ENCODE measurements around the gene ITGA11.
A peak's percentile ranks its signal among the peaks of the same experiment; 100 is the strongest.

Gene ITGA11

GRCh38 chr15:68389041-68389930 is 42.7 kb downstream of the ITGA11 start:
- DNase-seq (ENCODE audit: low spot score) = no peak

- no peak for DNase-seq (ENCODE audit: low spot score)
These were observed 44.4 kb downstream of the ITGA11 start for GRCh38 chr15:68387381-68388143.

GRCh38 chr15:68386587-68387288 is 45.2 kb downstream of the ITGA11 start:
- DNase-seq (ENCODE audit: low spot score) = no peak

DNA sequence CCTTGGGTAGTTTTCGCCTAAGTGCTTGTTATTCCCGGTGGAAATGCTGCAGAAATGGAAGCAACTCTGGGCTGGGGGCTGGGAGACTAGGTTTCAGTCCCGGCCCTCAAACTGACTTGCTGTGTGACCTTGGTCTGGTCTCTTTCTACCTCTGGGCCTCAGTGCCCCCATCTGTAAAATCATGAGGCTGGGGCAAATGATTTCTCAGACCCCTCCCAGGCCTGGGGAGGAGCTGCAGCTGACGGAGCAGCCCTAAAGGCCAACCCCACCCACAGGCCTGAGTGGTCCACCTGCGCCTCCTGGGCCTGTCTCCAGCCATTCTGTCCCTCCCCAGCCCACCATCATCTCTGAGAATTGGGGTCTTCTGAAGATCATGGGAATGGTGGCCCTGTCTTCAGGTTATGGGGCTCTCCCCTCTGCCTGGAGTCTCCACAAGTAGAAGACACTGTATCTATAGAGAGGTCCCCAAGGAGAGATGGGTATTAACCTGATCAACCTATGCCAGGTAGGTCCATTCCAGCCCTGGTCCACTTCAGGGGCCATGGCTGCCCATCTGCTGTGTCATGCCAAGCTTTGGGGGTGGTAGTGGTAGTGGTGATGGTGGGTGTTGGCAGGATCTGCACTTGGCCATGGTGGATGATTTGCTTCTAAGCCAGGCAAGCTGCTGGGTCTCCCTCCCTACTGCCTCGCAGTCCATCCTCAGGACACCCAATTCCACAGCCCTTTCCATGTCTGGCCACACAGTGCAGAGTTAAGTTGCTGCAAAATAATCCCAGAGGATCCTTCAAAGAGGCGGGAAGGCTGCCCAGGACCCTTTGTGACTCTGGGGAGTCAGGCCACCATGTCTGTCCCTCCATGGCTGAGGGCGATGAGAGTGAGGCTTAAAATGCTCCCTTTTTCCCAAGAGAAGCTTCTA is 46.0 kb downstream of the ITGA11 start:
- no peak for DNase-seq (ENCODE audit: low spot score)

DNA sequence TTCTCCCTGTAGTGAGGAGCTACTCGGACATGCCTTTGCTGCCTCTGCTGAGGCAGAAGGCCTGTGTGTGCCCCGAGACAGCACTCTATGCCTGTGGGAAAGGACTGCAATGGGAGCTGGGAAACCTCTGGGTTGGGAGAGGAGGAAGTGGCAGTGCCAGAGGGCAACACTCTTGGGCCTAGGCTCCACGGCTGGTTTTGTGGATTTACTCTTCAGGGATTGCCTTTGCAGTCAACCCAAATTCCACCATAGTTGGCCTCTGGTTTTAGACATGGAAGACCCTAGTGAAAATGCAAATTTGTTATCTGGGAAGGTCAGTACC is 46.8 kb downstream of the ITGA11 start:
- no peak for DNase-seq (ENCODE audit: low spot score)

- no peak for DNase-seq (ENCODE audit: low spot score)
These were observed 47.3 kb downstream of the ITGA11 start for GRCh38 chr15:68384451-68385239.

DNA sequence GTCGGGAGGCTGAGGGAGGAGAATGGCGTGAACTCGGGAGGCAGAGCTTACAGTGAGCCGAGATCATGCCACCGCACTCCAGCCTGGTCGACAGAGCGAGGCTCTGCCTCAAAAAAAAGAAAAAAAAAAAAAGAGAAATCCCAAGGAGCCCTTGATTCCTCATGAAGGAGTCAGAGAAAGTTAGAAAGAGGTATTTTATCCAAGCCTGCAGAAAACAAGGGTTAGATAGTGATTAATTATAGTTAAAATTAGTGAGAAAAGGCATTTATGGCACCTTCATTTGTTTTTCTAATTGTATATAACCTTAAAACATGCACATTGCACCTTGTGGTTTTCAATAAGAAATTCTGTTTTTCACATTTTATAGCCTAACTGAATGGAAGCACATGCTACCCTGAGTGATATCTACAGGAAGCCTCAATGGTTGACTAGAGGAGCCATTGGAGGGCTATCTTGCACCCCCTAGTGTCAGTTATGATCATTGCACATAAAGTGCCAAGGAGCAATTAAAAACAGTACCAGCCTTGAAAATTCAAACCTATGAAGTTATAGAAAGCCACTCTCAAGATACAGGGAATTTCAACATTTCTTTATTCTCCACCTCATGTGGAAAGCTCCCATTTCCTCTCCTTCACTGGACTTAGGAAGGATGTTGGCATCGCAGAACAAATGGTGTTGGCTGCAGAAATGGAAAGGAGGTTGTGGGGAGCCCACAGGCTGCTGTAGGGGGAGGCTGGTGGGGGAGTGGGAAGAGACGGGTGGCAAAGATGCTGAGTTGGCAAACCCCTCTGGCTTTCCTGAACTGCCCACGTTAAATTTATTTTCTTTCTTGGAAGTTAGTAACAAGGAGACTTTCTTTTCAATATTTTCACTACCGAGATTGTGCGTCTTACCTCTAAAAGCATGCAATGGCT is 48.5 kb downstream of the ITGA11 start:
- peak; percentile 47 for DNase-seq (ENCODE audit: low spot score)

DNA sequence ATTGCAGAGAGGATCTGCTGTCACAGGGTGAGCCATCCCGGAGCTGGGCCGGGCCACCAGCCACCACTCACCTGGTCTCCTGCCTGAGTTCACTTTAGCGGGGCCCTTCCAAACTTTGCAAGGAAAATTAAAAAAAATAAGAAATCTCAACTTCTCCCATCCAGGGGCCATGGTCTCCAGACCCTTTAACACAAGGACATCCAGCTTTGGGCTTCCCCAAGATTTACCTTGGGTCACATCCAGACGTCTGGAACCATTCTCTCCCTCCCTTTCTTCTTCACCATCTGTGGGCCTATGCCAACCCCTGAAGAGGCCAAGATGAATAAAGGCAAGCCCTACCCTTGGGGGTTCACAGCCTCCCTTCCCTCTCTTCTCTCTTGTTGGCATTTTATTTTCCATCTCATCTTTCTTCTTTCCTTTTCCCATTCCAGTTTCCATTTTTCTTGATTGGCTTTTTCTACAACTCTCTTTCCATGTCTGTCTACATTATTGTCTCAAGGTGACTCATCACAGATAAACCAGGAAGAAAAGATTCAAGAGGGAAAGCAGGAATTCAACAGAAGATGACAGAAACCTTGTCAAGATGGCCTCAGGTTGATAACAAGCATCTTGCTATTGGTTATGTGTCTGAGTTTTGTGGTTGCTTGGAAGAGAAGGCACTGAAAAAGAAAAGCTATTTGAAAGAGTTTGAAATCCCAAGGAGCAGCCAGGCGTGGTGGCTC is 49.5 kb downstream of the ITGA11 start:
- no peak for DNase-seq (ENCODE audit: low spot score)

DNA sequence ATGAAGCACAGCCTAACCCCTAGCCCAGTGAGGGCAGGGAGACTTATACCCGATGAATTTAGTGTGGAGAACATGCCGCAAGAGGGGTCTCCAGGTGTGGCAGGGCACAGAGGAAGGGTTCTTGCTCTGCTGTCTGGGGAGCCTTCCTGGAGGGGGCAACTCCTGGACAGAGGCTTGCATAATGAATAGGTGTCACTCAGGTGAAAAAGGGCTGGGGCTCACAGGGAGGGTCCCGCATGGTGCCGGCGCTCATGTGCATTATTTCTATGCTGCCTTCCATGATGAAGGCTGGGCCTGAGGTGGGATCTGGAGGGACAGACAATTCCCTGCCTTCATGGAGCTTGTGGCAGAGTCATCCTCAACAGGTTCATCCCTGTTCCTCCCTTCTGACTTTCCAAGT is 51.5 kb downstream of the ITGA11 start:
- DNase-seq (ENCODE audit: low spot score) = no peak

- no peak for DNase-seq (ENCODE audit: low spot score)
These were observed 52.1 kb downstream of the ITGA11 start for GRCh38 chr15:68379759-68380290.

DNA sequence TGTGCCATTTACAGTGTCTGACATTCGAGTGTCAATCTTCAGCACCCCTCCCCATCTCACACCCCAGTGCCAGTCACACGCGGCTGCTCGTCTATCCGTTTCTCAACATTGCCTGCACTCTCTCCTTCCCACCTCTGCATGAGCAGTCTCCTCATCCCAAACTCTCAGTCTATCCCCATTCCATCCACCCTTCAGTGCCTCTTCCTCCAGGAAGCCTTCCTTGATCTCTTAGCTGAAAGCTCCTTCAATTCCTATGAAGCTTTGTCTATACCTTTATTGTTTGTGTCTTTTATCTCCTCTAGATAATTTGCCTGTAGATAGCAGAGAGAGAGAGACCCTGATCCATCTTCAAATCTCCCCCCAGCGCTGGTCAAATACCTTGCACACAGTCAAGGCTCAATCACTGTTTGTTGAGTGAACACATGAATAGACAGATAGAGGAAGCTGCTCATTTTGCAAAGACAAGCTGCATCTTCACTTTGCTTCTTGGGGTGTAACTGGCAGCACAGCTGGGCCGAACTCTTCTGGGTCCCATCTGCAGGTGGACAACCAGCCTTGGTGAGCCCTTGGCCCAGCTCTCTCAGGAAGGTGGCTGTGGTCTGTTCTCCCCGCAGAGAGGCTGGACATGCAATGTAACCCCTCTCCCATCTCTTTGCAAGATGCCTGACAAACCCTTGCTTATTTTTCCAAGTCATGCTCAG is 52.8 kb downstream of the ITGA11 start:
- no peak for DNase-seq (ENCODE audit: low spot score)

DNA sequence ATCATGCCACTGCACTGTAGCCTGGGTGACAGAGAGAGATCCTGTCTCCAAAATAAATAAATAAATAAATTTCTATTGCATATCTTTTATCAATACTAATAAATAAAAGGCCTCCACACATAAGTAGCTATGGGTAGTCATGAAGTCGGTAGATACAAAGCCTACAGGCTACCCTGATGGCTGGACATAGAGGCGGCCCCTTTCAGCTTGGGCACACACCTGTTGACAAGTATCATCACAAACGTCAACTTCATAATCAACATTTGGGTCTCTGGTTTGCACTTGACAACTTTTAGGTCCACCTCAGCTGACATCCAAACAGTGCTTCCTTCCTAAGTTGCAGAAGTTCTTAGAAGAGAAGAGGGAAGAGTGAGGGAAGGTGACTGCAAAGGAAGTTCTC is 53.4 kb downstream of the ITGA11 start:
- DNase-seq (ENCODE audit: low spot score) = no peak

GRCh38 chr15:68377766-68378165 is 54.2 kb downstream of the ITGA11 start:
- DNase-seq (ENCODE audit: low spot score) = no peak

GRCh38 chr15:68376447-68377060 is 55.4 kb downstream of the ITGA11 start:
- DNase-seq (ENCODE audit: low spot score) = no peak

- no peak for DNase-seq (ENCODE audit: low spot score)
These were observed 56.2 kb downstream of the ITGA11 start for GRCh38 chr15:68375716-68376220.

DNA sequence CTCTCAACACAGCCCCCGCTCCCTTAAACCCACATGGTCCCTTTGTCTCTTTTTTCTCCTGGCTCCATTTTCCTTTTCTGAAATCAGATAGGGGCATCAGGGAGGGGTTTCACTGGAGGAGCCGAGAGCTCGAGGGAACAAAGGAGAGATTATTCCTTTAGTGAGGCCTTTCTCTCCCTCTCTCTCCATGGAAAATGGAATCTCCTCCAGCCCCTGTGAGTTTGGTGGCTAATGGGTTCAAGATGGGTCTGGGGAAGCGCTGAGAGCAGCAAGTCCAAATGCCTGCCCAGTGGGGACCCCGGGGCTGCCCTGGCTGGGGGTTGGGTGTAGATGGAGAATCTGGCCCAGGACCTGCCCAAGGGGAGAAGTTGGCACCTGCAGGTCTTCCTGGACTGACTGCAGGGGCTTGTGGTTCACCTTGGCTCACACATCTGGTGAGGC is 56.8 kb downstream of the ITGA11 start:
- DNase-seq (ENCODE audit: low spot score) = no peak

DNA sequence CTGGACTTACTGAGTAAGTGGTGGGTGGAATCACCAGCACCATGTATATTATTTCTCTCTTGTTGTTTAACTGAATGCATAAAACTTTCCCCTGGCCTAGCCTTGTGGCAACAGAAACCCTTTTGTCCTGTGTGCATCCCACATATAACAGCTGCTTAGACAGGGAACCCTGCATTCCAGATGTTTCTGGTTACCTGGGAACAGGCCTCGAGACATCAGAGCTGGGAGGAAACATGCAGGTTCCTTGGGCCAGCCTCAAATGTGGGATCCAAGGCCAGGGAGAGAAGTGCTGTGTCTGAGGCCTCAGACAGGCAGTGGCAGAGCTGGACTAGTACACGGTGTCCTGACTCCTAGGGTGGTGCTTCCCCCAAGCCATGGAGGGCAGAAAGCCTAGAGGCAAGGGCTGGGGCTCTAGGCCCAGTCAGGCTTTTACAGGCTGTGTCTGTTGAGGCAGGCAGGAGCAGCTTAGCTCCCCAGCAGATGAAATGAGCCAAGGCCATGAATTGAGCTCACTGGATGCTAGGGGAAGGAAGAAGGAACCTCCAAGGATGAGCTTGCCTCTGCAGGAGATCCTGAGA is 57.7 kb downstream of the ITGA11 start:
- DNase-seq (ENCODE audit: low spot score) = no peak
